UCSD-AML1 (cell line): ENCODE measurements around the gene EVPLL.
"Not testable (repeated sequence)": the region's sequence is repeated elsewhere in the genome, so short reads cannot be mapped to it uniquely, and the experiment has no call there.

ENCODE experiments used
- DNase-seq: peaks from one replicate; lab custom pipeline; 2025; ENCODE audit not compliant: unreplicated experiment; lab: John Stamatoyannopoulos, UW

The EVPLL gene

DNA sequence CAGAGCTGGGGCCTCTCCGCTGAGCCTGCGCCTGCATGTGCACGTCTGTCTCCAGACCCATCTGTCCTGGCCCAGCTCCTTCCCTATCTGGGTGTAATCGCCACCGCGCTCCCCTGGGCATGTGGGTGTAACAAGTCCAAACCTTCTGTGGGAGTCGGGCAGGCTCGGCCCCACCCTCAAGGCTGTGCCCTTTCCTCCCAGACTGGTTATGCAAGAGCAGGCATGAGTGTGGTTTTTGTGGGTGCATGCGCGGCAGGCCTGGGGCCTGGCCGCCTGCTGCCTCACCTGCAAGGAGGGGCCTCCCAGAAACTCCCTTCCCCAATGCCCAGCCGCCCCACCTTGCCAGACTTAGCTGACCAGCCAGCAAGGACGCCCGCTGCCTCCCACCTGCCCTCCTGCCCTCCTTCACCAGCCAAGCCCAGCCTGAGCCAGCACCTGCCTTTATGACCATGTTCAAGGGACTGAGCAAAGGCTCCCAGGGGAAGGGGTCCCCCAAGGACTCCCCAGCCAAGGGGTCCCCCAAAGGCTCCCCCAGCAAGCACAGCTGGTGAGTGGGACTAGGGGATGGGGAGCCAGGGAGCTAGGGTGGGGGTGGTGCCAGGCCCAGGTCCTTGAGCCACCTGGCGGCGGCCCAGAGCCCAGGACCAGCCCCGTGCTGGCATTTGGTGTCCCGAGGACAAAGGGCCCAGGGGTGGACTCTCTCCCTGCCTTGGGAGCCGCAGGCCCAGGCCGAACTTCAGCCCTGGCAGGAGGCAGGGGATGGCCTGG, at the start of gene EVPLL:
TSS of gene EVPLL (plus strand) at position 342 of the 768 bp plus-strand sequence. CDS start 3,160 bp downstream, outside the sequence.
- peak; percentile 60 for DNase-seq

DNA sequence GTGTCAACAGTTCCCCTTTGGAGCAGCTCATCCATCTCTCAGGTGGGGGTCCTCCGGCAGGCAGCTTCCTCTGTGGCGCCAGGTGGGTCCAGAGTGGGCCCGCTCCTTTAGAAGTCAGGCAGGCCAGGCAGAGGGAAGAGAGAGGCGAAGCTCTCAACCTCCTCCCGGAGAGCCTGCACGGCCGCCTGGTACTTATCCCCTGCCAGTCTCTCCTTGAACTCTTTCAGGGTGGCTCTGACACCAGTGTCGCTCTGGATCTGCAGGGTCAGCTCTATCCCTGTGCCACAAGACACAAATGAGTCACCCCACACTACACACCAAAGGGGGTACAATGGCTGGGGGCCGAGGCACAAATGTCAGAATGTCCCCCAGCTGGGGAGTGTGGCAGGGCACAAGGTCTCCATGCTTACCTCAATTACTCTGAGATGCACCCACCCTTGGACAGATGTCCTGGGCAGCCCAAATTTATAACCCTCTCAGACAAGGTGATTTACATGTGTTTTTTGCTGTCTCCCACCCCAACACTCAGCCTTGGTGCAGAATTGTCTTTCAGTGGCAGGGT, 48.9 kb upstream of the EVPLL start:
- no peak for DNase-seq

GRCh38 chr17:18331879-18332278, 45.7 kb upstream of the EVPLL start:
- DNase-seq: no peak

GRCh38 chr17:18332909-18333489, 44.6 kb upstream of the EVPLL start:
- DNase-seq: no peak

DNA sequence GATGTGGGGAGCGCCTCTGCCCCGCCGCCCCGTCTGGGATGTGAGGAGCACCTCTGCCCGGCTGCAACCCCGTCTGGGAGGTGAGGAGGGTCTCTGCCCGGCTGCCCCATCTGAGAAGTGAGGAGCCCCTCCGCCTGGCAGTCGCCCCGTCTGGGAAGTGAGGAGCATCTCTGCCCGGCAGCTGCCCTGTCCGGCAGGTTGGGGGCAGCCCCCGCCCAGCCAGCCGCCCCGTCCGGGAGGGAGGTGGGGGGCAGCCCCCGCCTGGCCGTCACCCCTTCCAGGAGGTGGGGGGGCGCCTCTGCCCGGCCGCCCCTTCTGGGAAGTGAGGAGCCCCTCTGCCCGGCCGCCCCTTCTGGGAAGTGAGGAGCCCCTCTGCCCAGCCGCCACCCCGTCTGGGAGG, 39.4 kb upstream of the EVPLL start:
- DNase-seq: not testable (repeated sequence)

- DNase-seq: no peak
These were observed 37.6 kb upstream of the EVPLL start for GRCh38 chr17:18339933-18340332.

DNA sequence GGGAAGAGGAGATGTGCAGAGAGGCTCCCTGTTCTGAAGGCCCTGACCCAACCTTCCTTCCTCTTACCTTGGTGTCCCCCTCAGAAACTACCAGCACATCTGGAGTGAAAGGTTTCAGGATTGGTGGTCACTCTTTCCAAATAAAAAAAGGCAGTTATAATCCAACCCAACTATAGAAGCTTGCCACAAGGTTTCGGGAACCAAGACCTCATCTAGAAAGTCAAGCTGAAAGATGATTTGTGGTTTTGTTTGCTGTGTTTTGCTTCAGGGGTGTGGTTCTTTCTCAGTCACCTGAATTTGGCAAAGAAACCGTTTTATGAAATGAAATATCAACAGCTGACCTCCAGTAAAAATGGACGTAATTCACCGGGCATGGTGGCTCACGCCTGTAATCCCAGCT, 33.6 kb upstream of the EVPLL start:
- no peak for DNase-seq

- DNase-seq: no peak
These were observed 24.0 kb upstream of the EVPLL start for GRCh38 chr17:18353541-18353940.

- DNase-seq: no peak
These were observed 21.0 kb upstream of the EVPLL start for GRCh38 chr17:18356624-18357023.

DNA sequence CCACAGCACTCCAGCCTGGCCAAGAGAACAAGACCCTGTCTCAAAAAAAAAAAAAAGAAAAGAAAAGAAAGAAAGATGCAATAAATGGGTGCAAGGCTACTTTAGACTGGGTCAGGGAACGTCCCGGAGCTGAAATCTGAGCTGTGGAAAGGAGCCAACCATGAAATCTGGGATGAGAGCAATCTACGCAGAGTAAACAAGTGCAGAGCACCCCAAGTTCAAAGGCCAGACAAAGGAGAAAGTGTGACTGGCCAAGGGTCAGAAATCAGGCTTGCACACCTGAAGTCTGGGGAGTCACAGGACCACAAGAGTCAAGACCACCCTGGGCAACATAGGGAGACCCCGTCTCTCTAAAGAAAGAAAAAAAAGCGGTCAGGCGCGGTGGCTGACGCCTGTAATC, 17.1 kb upstream of the EVPLL start:
- no peak for DNase-seq

DNA sequence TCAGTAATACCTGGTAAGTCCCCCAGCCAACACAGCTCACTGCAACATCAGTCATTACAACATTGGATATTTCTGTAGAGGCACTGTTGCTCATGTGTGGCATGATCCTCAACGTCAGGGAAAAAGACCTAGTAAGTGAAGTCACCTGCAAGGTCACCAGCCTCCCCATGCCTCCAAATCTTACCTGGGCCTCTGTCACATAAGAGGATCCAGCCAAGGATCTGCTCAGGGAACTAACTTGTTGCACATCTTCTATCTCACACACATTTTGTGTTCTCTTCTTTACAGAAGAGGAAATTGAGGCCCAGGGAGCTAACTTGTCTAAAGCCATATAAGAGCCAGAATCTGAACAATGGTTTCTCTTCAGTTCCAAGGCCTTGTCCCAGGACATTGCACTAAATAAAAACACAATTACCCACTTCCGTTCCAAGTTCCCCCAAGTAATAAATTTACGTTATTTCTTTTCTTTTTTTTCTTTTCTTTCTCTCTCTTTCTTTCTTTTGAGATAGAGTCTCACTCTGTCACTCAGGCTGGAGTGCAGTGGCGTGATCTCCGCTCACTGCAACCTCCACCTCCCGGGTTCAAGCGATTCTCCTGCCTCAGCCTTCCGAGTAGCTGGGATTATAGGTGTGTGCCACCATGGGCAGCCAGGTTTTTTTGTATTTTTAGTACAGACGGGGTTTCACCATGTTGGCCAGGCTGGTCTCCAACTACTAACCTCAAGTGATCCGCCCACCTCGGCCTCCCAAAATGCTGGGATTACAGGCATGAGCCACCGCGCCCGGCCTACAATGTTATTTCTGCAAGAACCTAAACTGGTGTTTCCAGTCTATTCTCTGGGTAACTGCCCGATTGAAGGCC, 15.5 kb upstream of the EVPLL start:
- no peak for DNase-seq

GRCh38 chr17:18362698-18363100, 14.9 kb upstream of the EVPLL start:
- DNase-seq: no peak

- peak; percentile 90 for DNase-seq
These were observed 14.2 kb upstream of the EVPLL start, which contains the start of gene SHMT1 for GRCh38 chr17:18363101-18364049. Gene SHMT1 (minus strand): TSS chr17:18363550. CDS start chr17:18355981, 7,569 bp downstream.

DNA sequence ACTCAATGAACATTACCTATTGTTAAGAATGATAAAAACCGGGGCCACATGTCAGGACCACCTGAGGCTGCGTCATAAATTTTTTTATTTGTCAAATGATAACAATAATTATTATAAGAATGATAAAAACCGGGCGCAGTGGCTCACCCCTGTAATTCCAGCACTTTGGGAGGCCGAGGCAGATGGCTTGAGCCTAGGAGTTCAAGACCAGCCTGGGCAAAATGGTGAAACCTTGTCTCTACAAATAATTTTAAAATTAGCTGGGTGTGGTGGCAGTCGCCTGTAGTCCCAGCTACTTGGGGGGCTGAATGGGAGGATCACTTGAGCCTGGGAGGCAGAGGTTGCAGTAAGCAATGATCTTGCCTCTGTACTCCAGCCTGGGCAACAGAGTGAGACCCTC, 13.4 kb upstream of the EVPLL start:
- DNase-seq: no peak

GRCh38 chr17:18368946-18369345, 8.6 kb upstream of the EVPLL start:
- DNase-seq: no peak

GRCh38 chr17:18370761-18371160, 6.8 kb upstream of the EVPLL start:
- no peak for DNase-seq

GRCh38 chr17:18371455-18371854, 6.1 kb upstream of the EVPLL start:
- no peak for DNase-seq

GRCh38 chr17:18373181-18373580, 4.4 kb upstream of the EVPLL start:
- not testable (repeated sequence) for DNase-seq

DNA sequence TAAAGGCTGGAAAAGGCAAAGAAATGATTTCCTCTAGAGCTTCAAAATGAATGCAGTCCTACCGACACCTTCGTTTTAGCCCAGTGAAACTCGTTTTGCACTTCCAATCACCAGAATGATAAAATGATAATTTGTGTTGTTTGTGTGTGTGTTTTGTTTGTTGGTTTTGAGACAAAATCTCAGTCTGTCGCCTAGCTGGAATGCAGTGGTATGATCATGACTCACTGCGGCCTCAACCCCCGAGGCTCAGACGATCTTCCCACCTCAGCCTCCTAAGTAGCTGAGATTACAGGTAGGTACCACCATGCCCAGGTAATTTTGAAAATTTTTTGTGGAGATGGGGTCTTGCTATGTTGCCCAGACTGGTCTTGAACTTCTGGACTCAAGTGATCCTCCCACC, 3.4 kb upstream of the EVPLL start:
- DNase-seq: no peak

GRCh38 chr17:18378205-18378505, 577 bp downstream of the EVPLL start:
- DNase-seq: no peak
